Activated CD4-positive, CD25-positive, alpha-beta regulatory T cell treated with anti-CD3 and anti-CD28 coated beads, Interleukin-2, amount 50 U/mL, for 72 hours (primary cell): ENCODE measurements around the gene DLGAP1.

Source experiments
- DNase-seq: peaks from one replicate; pipeline ENCODE4 v3.0.0; 2021

The DLGAP1 gene

GRCh38 chr18:3982541-3982940 is 472.6 kb downstream of the DLGAP1 start:
- DNase-seq: no peak

GRCh38 chr18:3979024-3979423 is 476.1 kb downstream of the DLGAP1 start:
- DNase-seq: no peak

GRCh38 chr18:3973191-3973850 is 481.8 kb downstream of the DLGAP1 start:
- DNase-seq: no peak

- no peak for DNase-seq
Observed at GRCh38 chr18:3972291-3972930, 482.7 kb downstream of the DLGAP1 start.

GRCh38 chr18:3970929-3971328 is 484.2 kb downstream of the DLGAP1 start:
- no peak for DNase-seq

- no peak for DNase-seq
Observed at GRCh38 chr18:3967359-3968180, 487.5 kb downstream of the DLGAP1 start.

- no peak for DNase-seq
Observed at GRCh38 chr18:3966642-3967358, 488.3 kb downstream of the DLGAP1 start.

GRCh38 chr18:3966246-3966641 is 488.9 kb downstream of the DLGAP1 start:
- DNase-seq: no peak

- no peak for DNase-seq
Observed at GRCh38 chr18:3960977-3961376, 494.1 kb downstream of the DLGAP1 start.

- DNase-seq: no peak
Observed at GRCh38 chr18:3960142-3960541, 495.0 kb downstream of the DLGAP1 start.

GRCh38 chr18:3952031-3952430 is 503.1 kb downstream of the DLGAP1 start:
- DNase-seq: no peak

- no peak for DNase-seq
Observed at GRCh38 chr18:3950668-3951404, 504.3 kb downstream of the DLGAP1 start.

GRCh38 chr18:3948958-3949357 is 506.1 kb downstream of the DLGAP1 start:
- no peak for DNase-seq

GRCh38 chr18:3947383-3947782 is 507.7 kb downstream of the DLGAP1 start:
- no peak for DNase-seq

GRCh38 chr18:3935305-3935704 is 519.8 kb downstream of the DLGAP1 start:
- no peak for DNase-seq

- DNase-seq: no peak
Observed at GRCh38 chr18:3932276-3932675, 522.8 kb downstream of the DLGAP1 start.

- no peak for DNase-seq
Observed at GRCh38 chr18:3931542-3932112, 523.5 kb downstream of the DLGAP1 start.

- no peak for DNase-seq
Observed at GRCh38 chr18:3931013-3931315, 524.1 kb downstream of the DLGAP1 start.

GRCh38 chr18:3930126-3931012 is 524.7 kb downstream of the DLGAP1 start:
- no peak for DNase-seq

GRCh38 chr18:3924455-3924854 is 530.7 kb downstream of the DLGAP1 start:
- no peak for DNase-seq

GRCh38 chr18:3923750-3924149 is 531.4 kb downstream of the DLGAP1 start:
- DNase-seq: no peak
